ENCODE measurements around the gene PLK5. TPM values are rescaled to one million over a fixed set of nuclear protein-coding genes. Genes with fewer than 3 reads are reported as not detected.

Gene PLK5
- total RNA-seq, 2 donors from 2014 or later = not detected

DNA sequence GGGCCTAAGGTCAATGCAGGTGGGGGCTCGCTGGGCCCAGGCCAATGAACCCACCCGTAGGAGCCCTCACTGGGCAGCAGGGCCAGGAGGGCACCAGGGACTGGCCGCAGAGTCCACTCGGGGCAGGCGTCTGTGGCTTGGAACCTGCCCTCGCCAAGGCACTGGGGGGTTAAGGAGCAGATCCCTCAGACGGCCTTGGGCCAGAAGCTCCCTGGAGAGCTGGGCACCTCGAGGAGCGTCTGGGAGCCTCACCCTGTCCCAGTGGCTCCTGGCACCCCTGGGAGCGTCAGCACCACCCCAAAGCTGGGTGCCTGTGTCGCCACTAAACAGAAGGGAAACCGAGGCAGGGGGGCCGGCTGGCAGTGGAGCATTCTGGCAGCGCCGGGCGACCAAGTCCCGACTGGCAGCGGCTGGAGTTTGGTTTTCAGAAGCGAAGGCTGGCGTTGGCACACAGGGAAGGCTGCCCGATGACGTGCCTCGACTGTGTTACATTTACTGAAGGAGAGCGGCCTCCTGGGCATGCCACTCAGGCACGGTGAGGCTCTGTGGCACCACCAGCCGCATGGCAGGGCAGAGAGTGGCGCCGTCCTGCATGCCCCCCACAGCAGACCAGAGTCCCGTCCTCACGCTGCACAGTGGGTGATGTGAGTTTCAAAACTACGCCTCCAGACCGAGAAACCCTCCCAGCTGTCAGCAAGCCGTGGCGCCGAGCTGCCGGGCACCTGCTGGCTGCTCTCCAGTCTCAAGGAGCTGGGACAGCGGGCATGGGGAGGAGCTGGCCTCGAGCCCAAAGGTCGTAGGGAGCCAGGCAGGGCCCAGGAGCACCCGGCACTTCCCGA is 53.4 kb downstream of the PLK5 start:
- TF ChIP-seq CTCF (IDR thresholded peaks at IDR 0.05) = no peak
- Histone ChIP-seq H3K4me1 (no peaks in the 10 kb centered on the region), H3K36me3 (no peaks in the 10 kb centered on the region), H3K4me3 (no peak overlapping the region), H3K27ac (no peak overlapping the region), H3K9ac (ENCODE audit: low read depth in 2 of 2, low read length in 2 of 2) (no peak overlapping the region), H3K9me3 (no peaks in the 10 kb centered on the region), H3K27me3 (no peaks in the 10 kb centered on the region)
- intact Hi-C loops (cut with DNase I) = no loop called here
- no peak for DNase-seq

- no peak for TF ChIP-seq CTCF (IDR thresholded peaks at IDR 0.05)
- no peak overlapping the region for H3K27ac ChIP-seq
- H3K27me3 ChIP-seq = no peaks in the 10 kb centered on the region
- no peak overlapping the region for H3K9ac ChIP-seq (ENCODE audit: low read depth in 2 of 2, low read length in 2 of 2)
- no peaks in the 10 kb centered on the region for H3K9me3 ChIP-seq
- DNase-seq = no peak
- no peak overlapping the region for H3K4me3 ChIP-seq
- H3K36me3 ChIP-seq = no peaks in the 10 kb centered on the region
- intact Hi-C loops (cut with DNase I) = no loop called here
- H3K4me1 ChIP-seq = no peaks in the 10 kb centered on the region
These were observed 54.2 kb downstream of the PLK5 start for GRCh38 chr19:1577929-1578618.

DNA sequence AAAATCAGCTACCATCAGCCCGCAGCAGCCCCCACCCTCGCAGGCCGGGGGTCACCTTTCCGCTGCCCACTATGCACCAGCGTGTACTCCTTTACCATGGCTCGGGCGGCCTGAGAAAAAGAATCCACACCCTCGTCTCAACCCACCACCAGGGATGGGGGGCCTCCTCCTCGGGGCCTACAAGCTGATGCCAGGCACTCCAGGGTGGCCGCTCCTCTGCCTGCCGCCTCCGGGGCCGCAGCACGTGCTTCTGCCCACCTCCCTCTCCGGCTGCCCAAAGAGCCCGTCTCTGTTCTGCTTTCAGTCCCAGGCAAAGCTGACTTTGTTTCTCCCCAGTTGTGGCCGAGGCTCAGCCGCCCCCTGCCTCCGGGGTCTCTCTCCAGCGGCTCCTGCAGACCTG is 55.3 kb downstream of the PLK5 start:
- H3K36me3 ChIP-seq = no peaks in the 10 kb centered on the region
- H3K9me3 ChIP-seq = no peaks in the 10 kb centered on the region
- H3K4me1 ChIP-seq = no peaks in the 10 kb centered on the region
- H3K27ac ChIP-seq = no peak overlapping the region
- H3K9ac ChIP-seq (ENCODE audit: low read depth in 2 of 2, low read length in 2 of 2) = no peak overlapping the region
- DNase-seq = no peak
- intact Hi-C loops (cut with DNase I) = no loop called here
- no peaks in the 10 kb centered on the region for H3K27me3 ChIP-seq
- TF ChIP-seq CTCF (IDR thresholded peaks at IDR 0.05) = no peak
- no peak overlapping the region for H3K4me3 ChIP-seq

DNA sequence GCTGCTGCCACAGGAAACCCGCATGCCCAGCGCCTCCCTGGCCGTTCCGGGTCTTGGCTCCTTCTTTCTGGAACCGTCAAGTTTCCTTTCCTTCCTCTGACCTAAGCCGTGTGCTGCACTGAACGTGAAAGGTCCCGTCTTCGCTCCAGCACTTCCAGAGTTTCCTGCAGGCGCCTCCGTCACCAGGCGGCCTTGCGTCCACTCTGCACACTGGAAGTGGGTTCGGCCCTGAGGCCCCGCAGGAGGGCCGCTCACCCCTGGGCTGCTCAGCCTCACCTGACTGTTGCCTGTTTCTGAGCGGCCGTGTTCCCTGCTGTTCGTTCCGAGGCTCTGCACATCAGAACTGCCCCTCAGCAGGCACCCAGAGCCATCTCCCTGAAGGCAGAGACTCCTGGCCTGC is 56.5 kb downstream of the PLK5 start:
- no peak overlapping the region for H3K9ac ChIP-seq (ENCODE audit: low read depth in 2 of 2, low read length in 2 of 2)
- intact Hi-C loops (cut with DNase I) = no loop called here
- DNase-seq = no peak
- no peak overlapping the region for H3K27ac ChIP-seq
- no peak overlapping the region for H3K4me3 ChIP-seq
- no peaks in the 10 kb centered on the region for H3K4me1 ChIP-seq
- no peaks in the 10 kb centered on the region for H3K36me3 ChIP-seq
- no peaks in the 10 kb centered on the region for H3K27me3 ChIP-seq
- H3K9me3 ChIP-seq = no peaks in the 10 kb centered on the region
- TF ChIP-seq CTCF (IDR thresholded peaks at IDR 0.05) = no peak

DNA sequence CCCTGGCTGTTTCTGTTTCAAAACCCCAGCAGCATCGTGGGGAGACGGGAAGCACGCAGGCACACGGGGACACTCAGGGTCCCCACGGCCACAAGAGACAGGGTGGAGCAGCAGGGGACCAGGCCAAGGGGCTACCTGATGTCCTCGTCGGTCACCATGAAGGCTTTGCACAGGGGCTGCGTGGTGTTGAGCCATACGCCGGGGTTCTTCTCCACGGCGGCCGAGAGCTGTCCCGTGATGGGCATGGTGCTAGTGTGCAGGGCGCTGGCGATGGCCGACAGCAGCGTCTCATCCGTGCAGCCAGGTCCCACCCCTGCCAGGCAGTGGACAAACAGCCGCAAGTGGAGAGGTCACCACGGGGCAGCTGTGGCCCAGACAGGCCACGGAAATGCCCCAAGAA is 57.1 kb downstream of the PLK5 start:
- intact Hi-C loops (cut with DNase I) = no loop called here
- TF ChIP-seq CTCF (IDR thresholded peaks at IDR 0.05) = no peak
- no peak for DNase-seq
- Histone ChIP-seq H3K27ac (no peak overlapping the region), H3K4me1 (no peaks in the 10 kb centered on the region), H3K4me3 (no peak overlapping the region), H3K9me3 (no peaks in the 10 kb centered on the region), H3K36me3 (no peaks in the 10 kb centered on the region), H3K27me3 (no peaks in the 10 kb centered on the region), H3K9ac (ENCODE audit: low read depth in 2 of 2, low read length in 2 of 2) (no peak overlapping the region)
